Measurements from ENCODE around the gene FLNB.
"Not testable (repeated sequence)": the region's sequence is repeated elsewhere in the genome, so short reads cannot be mapped to it uniquely, and the experiment has no call there.

FLNB gene

DNA sequence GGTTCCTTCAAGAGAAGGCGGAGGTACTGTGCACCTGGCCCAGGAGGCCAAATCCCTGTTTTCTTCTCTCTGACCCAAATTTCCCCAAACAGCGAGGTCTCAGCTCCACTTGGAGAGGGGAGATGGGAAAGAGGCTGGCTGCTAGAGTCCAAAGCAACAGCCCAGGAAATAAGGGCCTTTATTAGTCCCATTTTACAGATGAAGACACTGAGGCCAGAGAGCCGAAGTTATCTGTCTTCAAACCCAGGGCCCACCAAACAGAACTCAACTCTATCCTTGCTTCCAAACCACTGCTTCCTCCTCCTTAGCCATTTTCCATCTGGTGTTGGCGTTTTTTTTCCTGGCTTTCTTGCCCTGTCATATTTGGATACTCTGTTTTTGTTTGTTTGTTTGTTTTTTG, 22.0 kb upstream of the FLNB start:
- no peak overlapping the region for H3K4me3 ChIP-seq (ENCODE audit: control insufficient read depth, low read depth, low read length)
- DNase-seq (ENCODE audit: low read depth), result no peak
- TF ChIP-seq CTCF (IDR thresholded peaks at IDR 0.05; ENCODE audit: control insufficient read depth, insufficient read depth, low read depth, low read length, missing control alignments), result no peak

GRCh38 chr3:57989198-57989597, 19.0 kb upstream of the FLNB start:
- not testable (repeated sequence) for DNase-seq (ENCODE audit: low read depth); H3K4me3 ChIP-seq (ENCODE audit: control insufficient read depth, low read depth, low read length)

DNA sequence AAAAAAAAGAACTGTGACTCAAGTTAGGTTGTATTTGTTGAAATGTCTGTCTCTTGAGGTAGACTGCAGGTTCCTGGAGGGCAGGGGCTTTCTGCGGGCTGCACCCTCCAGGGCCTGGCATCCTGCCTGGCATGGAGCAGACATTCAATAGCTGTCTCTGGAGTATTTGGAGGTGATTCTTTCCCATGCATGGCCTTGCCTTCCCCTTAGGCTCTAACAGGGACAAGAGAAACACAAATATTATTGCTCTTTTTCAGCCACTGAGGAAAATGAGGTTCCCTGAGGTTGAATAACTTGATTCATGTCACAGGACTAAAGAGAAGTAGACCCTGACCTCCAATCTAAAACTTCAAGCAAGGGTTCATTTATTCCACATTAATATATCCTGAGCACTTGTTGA, 18.6 kb upstream of the FLNB start:
- TF ChIP-seq CTCF (IDR thresholded peaks at IDR 0.05; ENCODE audit: control insufficient read depth, insufficient read depth, low read depth, low read length, missing control alignments), result no peak
- DNase-seq (ENCODE audit: low read depth), result no peak
- H3K4me3 ChIP-seq (ENCODE audit: control insufficient read depth, low read depth, low read length), result no peak overlapping the region

DNA sequence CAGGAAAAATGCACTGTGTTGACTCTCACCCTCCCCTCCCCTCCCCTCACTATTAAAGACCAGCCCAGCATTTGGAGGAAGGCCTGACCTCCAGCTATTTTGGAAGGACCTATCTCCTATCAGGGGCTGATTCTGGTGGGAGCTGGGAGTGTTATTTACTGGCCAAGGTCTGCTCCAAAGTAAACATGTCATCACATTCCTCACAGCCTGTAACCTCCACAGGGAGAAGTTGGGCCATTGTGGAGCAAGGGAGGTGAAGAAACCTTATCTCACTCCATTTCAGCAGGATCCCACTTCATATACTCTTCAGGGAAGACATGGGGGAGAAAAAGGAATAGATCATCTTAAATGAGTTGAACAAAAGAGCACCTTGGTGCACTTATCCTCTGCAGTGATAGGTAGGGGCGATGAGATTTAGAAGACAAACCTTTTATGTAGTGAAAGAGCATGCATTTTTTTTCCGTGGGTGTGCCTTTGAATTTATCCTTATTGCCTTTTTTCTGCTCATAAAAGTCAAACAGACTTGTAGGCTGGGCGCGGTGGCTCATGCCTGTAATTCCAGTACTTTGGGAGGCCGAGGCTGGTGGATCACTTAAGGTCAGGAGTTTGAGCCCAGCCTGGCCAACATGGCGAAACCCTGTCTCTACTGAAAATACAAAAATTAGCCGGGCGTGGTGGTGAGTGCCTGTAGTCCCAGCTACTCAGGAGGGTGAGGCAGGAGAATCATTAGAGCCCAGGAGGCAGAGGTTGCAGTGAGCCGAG, 15.6 kb upstream of the FLNB start:
- no peak for TF ChIP-seq CTCF (IDR thresholded peaks at IDR 0.05; ENCODE audit: control insufficient read depth, insufficient read depth, low read depth, low read length, missing control alignments)
- no peak for DNase-seq (ENCODE audit: low read depth)

DNA sequence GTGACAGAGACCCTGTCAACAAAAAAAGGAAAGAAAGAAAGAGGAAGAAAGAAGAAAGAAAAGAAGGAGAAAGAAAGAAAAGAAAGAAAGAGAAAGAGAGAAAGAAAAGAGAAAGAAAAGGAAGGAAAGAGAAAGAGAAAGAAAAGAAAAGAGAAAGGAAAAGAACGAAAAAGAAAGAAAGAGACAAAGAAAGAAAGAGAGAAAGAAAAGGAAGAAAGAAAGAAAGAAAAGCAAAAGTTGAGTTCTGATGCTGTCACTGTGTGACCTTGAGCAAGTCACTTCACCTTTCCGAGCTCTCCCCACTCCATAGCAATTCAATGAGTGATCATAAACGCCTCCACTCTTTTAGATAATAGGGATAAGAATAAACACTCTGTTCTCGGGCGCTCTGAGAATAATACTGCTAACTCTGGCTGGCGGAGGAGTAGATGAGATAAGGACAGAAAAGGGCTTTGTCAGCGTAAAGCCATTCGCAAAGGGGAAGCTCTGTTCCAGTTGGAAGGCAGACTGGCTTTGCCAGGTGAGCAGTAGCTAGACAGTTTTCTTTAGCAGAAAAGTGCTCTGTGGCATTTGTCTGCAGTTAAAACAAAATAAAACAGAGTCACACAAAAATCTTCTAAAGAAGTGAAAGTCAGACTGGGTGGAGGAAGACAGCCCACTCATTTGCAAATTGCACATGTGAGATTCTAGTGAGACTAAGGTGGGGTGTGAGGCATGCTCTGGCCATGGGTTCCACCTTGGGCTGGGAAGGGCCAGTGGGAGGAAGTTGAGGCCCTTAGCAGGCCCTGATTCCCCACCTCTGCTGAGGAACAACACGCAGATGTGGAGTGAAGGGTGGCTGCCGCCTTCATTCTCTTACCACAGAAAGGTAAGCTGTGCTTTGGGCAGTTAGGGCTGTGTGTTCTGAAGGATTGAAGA, 9.6 kb upstream of the FLNB start:
- no peak overlapping the region for H3K4me3 ChIP-seq (ENCODE audit: control insufficient read depth, low read depth, low read length)

More for the DNA sequence above, 15.6 kb upstream of the FLNB start:
- H3K4me3 ChIP-seq (ENCODE audit: control insufficient read depth, low read depth, low read length), result no peak overlapping the region

GRCh38 chr3:57999417-58000115, 8.7 kb upstream of the FLNB start:
- no peak for TF ChIP-seq CTCF (IDR thresholded peaks at IDR 0.05; ENCODE audit: control insufficient read depth, insufficient read depth, low read depth, low read length, missing control alignments)
- DNase-seq (ENCODE audit: low read depth), result no peak
- H3K4me3 ChIP-seq (ENCODE audit: control insufficient read depth, low read depth, low read length), result no peak overlapping the region

More for the DNA sequence above, 9.6 kb upstream of the FLNB start:
- no peak for DNase-seq (ENCODE audit: low read depth)
- no peak for TF ChIP-seq CTCF (IDR thresholded peaks at IDR 0.05; ENCODE audit: control insufficient read depth, insufficient read depth, low read depth, low read length, missing control alignments)

Measured in AG09309 (cell line).